ENCODE results near the gene BMP4.

Gene BMP4

GRCh38 chr14:53943751-53944083, 12.9 kb downstream of the BMP4 start:
- DNase-seq, result no peak

DNA sequence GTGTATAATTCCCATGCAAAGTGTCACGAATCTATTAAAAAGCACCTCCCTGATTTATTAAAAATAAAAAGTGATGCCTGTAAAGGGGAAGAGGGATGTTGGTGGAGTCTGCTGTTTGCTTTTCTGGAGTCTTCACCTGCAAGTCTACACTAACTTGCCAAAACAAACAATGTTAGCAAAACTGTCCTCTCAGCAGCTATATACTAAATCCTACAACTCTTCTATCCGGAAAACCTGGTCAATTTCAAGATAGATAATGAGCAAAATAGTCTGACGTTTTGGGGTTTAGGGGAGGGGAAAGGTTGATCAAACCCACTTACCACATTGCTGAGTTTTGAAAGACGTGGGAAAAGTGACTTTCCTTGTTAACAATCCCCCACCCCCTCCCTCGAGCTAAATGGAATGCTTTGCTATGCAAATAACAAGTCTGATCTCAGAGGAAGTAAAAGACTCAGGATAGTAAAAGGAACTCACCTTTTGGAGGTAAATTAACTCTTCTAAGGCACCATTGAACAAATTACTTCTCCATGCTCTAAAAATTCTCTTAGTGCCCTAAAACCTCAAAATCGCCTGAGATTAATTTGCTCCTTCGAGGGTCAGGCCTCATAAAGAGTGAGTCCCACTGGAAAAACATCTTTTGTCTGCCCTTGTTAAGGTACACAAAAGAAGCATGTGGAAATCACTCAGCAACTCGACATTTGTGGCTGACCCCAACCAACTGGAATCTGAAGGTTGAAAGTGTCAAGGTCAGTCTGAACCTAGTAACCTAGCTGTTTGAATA, 13.5 kb downstream of the BMP4 start:
- no peak for DNase-seq

DNA sequence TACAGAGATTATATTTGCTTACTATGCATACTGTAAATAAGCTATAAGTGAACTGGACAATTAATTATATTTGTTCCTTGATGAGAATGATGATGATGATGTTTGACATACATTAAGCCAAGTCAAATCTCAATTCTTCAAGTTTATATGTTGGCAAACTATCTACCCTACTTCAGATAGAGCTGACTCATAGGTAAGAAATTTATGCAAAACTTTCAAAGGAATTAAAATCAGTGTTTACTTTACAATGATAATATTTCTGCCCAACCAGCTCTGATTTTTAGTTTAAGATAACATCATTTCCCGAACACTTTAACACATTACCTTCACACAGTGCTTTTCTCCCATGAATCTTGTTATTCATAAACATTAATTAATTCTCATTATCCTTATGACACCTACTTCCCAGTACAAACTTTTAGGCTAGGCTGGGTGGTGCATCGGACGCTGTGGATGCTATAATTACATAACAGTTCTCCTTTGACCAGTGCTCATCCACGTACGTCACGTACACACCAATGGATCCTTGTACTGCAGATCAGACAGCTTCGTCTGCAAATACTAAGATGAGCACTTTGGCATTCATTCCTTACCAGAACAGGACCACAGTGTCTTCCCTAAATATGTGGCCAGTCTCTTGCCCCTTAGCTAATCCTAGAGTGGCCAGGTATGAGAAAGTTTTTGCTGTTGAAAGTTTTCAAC, 18.3 kb downstream of the BMP4 start:
- no peak for DNase-seq

GRCh38 chr14:53934778-53935414, 21.7 kb downstream of the BMP4 start:
- DNase-seq, result no peak

- no peak for DNase-seq
Observed at GRCh38 chr14:53932966-53933365, 23.7 kb downstream of the BMP4 start.

GRCh38 chr14:53929871-53930715, 26.5 kb downstream of the BMP4 start:
- no peak for DNase-seq

DNA sequence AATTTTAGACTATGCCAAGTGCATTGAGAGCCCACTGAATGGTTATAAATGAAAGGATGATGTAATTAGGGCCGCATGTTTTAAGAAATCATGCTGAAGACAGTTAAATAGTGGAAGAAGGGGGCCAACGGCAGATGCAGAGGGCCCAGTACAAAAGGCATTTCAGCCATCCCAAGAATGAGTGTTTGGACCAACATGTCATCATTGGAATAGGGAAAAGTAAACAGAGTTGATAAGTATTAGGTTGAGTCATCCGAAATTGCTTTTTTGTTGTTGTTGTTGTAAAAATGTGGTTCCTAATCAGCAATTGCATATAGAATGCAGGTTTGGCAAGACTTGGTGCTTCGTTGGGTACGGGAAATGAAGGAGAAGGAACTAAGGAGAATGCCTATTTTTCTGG, 29.5 kb downstream of the BMP4 start:
- no peak for DNase-seq

GRCh38 chr14:53925201-53925766, 31.3 kb downstream of the BMP4 start:
- no peak for DNase-seq

GRCh38 chr14:53924753-53925152, 31.9 kb downstream of the BMP4 start:
- no peak for DNase-seq

DNA sequence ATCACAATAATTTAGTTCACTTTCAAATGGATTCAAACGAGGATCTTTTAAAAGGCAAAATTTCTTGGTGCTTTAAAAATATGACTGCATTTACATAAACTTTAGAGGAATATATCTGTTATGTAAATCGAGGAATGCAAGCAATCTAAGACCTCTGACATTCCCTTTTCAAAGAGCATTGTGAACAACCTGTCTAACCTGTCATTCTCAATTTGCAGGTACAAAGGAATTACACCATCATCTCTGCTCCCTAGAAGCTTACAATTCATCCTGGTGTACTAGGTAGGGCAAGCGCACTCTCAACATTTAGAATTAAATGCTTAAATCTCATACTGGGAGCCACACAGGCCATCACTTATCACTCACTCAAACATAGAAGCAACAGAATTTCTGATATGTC, 35.6 kb downstream of the BMP4 start:
- DNase-seq, result no peak

GRCh38 chr14:53916239-53916638, 40.4 kb downstream of the BMP4 start:
- no peak for DNase-seq

DNA sequence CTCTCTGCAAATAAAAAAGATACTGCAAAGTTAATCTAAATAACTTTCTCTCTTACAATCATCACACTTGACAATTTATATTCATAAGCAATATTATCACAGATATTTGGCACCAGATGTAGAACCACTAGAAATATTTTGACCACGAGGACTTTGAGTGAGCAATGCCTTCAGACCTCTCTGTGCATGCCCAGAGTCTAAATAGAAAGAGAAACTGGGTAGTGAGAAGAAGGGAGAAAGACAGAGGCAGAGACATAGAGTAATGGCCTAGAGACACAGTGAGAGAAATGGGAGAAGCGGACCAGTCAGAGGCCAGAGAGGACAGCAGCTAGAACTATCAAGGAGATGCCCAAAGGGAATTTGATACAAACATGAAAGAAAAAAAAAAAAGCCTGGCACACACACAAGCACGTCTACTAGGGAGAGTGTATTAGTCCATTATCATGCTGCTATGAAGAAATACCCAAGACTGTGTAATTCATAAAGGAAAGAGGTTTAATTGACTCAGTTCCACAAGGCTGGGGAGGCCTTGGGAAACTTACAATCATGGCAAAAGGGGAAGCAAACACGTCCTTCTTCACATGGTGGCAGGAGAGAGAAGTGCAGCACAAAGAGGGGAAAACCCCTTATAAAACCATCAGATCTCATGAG, 41.1 kb downstream of the BMP4 start:
- DNase-seq, result no peak

GRCh38 chr14:53912021-53912420, 44.6 kb downstream of the BMP4 start:
- no peak for DNase-seq

DNA sequence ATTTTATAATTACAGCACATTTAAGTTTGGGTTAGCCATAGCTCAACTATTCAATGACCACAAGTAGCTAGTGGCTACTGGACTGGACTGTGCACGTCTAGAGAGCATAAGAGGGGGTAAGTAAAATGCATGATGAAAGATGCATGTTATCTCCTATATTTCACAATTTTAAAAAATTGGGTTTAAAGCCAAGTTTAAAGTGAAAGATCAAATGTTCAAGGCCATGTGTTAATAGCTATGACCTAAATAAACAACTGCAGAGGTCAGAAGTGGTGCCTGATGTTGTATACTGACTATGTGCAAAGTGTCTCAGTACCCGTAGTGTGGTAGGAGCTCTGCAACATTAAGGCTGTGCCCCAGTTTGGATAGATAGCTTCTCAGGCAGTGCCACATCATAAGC, 48.2 kb downstream of the BMP4 start:
- DNase-seq, result no peak

GRCh38 chr14:53902307-53902706, 54.3 kb downstream of the BMP4 start:
- DNase-seq, result no peak

DNA sequence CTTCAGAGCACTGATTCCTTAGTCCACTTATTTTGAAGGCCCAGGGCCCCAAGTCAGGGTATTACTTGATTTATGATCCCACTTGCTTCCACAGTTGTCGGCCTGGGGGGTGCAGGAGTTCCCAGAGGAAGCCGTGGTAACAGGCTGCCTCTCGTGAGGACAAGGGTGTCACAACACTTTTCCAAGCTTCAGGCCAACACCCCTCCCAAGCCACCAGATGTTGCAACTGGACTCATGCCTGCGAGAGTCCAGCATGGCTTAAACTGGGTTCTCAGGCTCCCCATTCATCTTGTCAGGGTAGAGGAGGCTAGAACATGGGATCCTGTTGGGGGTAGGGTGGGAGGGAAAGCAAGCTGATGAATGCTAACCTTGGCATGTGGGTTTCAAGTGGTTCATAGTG, 56.1 kb downstream of the BMP4 start:
- no peak for DNase-seq
